ENCODE measurements around the gene ART1.

Gene ART1

DNA sequence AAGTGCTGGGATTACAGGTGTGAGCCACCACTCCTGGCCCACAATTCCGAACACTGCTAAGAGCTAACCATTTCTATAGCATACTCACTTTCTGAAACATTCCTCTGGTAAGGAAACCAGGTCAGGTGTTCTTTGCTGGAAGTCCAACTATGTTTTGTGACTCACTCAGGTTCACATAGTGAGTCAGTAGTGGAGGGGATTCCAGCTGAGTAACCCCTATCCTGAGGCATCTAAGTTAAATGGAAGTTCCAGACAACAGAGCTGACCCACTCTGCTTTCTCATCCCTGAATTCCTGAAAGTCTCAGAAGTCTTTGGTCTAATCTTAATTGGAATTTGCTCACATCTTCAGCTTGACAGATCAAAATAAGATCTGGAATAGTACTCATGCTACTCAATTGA lies 29.3 kb downstream of the ART1 start:
- H3K9me3 ChIP-seq (ENCODE audit: severe bottlenecking) = no peaks in the 10 kb centered on the region
- H3K4me3 ChIP-seq (ENCODE audit: severe bottlenecking) = no peak overlapping the region
- peak overlapping the region; percentile 43 for H3K27ac ChIP-seq (ENCODE audit: poor library complexity, severe bottlenecking)
- peaks cover 11% of the 10 kb centered on the region for H3K4me1 ChIP-seq (ENCODE audit: insufficient read depth, poor library complexity, severe bottlenecking)
- H3K27me3 ChIP-seq (ENCODE audit: insufficient read depth, poor library complexity, severe bottlenecking) = no peaks in the 10 kb centered on the region
- ATAC-seq (ENCODE audit: low read depth) = peak; percentile 94
- DNase-seq (ENCODE audit: low spot score) = no peak
- TF ChIP-seq, protein P1, sequence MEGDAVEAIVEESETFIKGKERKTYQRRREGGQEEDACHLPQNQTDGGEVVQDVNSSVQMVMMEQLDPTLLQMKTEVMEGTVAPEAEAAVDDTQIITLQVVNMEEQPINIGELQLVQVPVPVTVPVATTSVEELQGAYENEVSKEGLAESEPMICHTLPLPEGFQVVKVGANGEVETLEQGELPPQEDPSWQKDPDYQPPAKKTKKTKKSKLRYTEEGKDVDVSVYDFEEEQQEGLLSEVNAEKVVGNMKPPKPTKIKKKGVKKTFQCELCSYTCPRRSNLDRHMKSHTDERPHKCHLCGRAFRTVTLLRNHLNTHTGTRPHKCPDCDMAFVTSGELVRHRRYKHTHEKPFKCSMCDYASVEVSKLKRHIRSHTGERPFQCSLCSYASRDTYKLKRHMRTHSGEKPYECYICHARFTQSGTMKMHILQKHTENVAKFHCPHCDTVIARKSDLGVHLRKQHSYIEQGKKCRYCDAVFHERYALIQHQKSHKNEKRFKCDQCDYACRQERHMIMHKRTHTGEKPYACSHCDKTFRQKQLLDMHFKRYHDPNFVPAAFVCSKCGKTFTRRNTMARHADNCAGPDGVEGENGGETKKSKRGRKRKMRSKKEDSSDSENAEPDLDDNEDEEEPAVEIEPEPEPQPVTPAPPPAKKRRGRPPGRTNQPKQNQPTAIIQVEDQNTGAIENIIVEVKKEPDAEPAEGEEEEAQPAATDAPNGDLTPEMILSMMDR (IDR thresholded peaks at IDR 0.05; ENCODE audit: poor library complexity, severe bottlenecking) = no peak
- peaks cover 63% of the 10 kb centered on the region for H3K36me3 ChIP-seq (ENCODE audit: low read depth)

DNA sequence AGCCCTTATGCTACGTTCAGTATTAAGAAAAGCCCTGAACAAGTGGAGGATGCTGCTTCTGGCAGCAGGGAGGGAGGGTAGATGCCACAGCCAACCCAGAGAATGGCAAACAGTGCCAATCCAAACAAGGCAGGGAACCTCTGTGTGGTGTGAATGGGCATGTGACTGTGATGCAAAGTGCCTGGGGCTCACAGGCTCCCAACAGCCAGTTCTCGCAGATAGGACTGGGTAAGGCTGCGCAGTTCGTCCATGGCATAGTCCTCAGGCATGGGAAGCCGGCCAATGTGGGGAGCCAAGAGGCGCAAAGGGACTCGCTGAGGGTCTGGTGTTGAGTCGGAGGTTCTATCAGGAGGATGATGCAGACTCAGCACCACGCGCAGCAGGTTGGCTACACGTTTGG lies 31.0 kb downstream of the ART1 start:
- TF ChIP-seq, protein P1 (IDR thresholded peaks at IDR 0.05; ENCODE audit: poor library complexity, severe bottlenecking) = no peak
- Histone ChIP-seq H3K4me1 (ENCODE audit: insufficient read depth, poor library complexity, severe bottlenecking) (peaks cover 11% of the 10 kb centered on the region), H3K4me3 (ENCODE audit: severe bottlenecking) (no peak overlapping the region), H3K36me3 (ENCODE audit: low read depth) (peaks cover 81% of the 10 kb centered on the region), H3K27me3 (ENCODE audit: insufficient read depth, poor library complexity, severe bottlenecking) (no peaks in the 10 kb centered on the region), H3K9me3 (ENCODE audit: severe bottlenecking) (no peaks in the 10 kb centered on the region), H3K27ac (ENCODE audit: poor library complexity, severe bottlenecking) (no peak overlapping the region)
- ATAC-seq (ENCODE audit: low read depth) = no peak
- DNase-seq (ENCODE audit: low spot score) = no peak

DNA sequence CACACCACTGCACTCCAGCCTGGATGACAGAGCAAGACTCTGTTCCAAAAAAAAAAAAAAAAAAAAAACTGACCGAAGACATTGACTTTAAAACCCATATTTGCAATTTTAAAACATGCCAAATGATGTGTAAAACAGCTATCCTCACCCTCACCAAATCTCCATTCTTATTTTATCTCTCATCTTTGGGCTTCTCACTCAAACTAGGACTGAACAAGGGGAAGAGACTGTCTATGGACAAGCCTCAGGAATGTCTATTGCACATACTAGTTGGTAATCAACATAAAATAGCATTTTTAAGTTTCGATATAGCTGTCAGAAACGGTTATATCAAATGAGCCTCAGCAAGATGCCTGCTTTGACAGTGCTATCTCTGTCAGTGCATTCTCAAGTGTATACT lies 34.1 kb downstream of the ART1 start:
- H3K27me3 ChIP-seq (ENCODE audit: insufficient read depth, poor library complexity, severe bottlenecking) = no peaks in the 10 kb centered on the region
- no peak overlapping the region for H3K27ac ChIP-seq (ENCODE audit: poor library complexity, severe bottlenecking)
- H3K4me1 ChIP-seq (ENCODE audit: insufficient read depth, poor library complexity, severe bottlenecking) = peaks cover 8% of the 10 kb centered on the region
- DNase-seq (ENCODE audit: low spot score) (no peak), ATAC-seq (ENCODE audit: low read depth) (no peak)
- H3K9me3 ChIP-seq (ENCODE audit: severe bottlenecking) = no peaks in the 10 kb centered on the region
- H3K36me3 ChIP-seq (ENCODE audit: low read depth) = peaks cover 97% of the 10 kb centered on the region
- no peak overlapping the region for H3K4me3 ChIP-seq (ENCODE audit: severe bottlenecking)
- TF ChIP-seq, protein P1 (IDR thresholded peaks at IDR 0.05; ENCODE audit: poor library complexity, severe bottlenecking) = no peak

DNA sequence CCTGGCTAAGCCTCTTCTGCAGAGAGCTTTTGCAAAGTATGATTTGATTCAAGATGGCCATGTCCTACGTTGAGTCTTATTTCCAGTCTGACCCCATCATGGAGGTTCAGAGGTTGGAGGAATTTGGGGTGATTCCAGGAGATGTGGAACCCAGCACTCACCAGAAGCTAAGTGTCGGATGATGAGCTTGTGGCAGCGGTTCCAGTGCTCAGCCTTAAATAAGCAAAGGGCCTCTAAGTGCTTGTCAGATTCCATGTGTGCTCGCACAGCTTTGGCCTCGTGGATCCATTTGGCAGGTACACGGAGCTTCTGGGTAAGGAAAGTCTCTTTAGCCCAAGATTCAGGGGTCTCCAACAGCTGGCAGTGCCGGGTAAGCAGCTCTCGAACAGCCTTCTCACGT lies 38.1 kb downstream of the ART1 start:
- Histone ChIP-seq H3K36me3 (ENCODE audit: low read depth) (peaks cover 100% of the 10 kb centered on the region), H3K4me1 (ENCODE audit: insufficient read depth, poor library complexity, severe bottlenecking) (no peaks in the 10 kb centered on the region), H3K9me3 (ENCODE audit: severe bottlenecking) (no peaks in the 10 kb centered on the region), H3K4me3 (ENCODE audit: severe bottlenecking) (no peak overlapping the region), H3K27ac (ENCODE audit: poor library complexity, severe bottlenecking) (no peak overlapping the region), H3K27me3 (ENCODE audit: insufficient read depth, poor library complexity, severe bottlenecking) (no peaks in the 10 kb centered on the region)
- DNase-seq (ENCODE audit: low spot score) (no peak), ATAC-seq (ENCODE audit: low read depth) (no peak)
- TF ChIP-seq, protein P1 (IDR thresholded peaks at IDR 0.05; ENCODE audit: poor library complexity, severe bottlenecking) = no peak

DNA sequence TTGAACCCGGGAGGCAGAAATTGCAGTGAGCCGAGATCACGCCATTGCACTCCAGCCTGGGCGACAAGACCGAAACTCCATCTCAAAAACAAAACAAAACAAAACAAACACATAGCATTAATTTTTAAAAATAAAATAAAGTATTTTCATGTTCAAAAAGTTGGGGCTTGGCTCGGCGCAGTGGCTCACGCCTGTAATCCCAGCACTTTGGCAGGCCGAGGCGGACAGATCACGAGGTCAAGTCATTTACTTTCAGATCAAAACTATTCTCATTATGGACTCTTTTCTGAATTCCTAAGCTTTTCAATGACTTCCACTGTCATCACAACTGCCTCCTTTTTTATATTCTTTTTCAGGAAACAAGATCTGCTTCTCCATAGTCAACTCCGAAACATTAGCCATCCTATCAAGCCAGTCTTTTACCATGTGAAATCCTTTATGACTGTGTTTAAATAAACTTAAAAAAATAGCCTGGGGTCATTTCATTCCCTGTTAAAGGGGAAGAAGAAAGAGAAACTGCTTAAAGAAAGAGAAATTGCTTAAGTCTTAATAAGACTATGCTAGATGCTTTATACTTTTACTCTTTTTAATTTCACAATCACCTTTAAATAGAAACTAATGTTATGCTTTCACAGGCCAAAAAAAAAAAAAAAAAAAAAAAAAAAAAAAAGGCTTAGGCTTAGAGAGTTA lies 39.3 kb downstream of the ART1 start:
- H3K4me1 ChIP-seq (ENCODE audit: insufficient read depth, poor library complexity, severe bottlenecking) = no peaks in the 10 kb centered on the region
- no peak overlapping the region for H3K4me3 ChIP-seq (ENCODE audit: severe bottlenecking)
- DNase-seq (ENCODE audit: low spot score) = no peak
- TF ChIP-seq, protein P1 (IDR thresholded peaks at IDR 0.05; ENCODE audit: poor library complexity, severe bottlenecking) = no peak
- H3K9me3 ChIP-seq (ENCODE audit: severe bottlenecking) = no peaks in the 10 kb centered on the region
- H3K36me3 ChIP-seq (ENCODE audit: low read depth) = peaks cover 96% of the 10 kb centered on the region
- no peak overlapping the region for H3K27ac ChIP-seq (ENCODE audit: poor library complexity, severe bottlenecking)
- no peak for ATAC-seq (ENCODE audit: low read depth)
- no peaks in the 10 kb centered on the region for H3K27me3 ChIP-seq (ENCODE audit: insufficient read depth, poor library complexity, severe bottlenecking)

All from RWPE2 (cell line).